ENCODE measurements around the gene MBOAT2.

MBOAT2 gene

DNA sequence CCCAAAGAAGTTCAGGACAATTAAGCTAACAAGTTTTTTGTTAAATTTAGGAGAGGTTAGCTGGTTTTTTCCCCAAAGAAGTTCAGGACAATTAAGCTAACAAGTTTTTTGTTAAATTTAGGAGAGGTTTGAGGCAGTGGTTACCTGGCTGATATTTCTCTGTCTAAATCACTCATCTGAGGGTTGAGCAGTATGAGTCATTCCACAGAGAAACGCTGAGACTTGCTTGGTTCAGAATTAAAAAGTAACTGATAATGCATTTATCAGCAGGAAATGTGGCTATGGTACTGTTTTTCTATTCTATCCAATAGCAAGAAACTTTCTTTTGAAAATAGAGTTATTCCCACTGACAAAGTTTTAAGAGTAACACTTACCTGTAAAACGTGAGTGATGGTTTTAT, 143.2 kb downstream of the MBOAT2 start:
- H3K9ac ChIP-seq (ENCODE audit: low read depth, low read length): no peak overlapping the region
- H3K36me3 ChIP-seq (ENCODE audit: control insufficient read depth, insufficient read depth, low read length): no peaks in the 10 kb centered on the region
- H3K4me3 ChIP-seq (ENCODE audit: low read depth, low read length): no peak overlapping the region
- peaks cover under 1% of the 10 kb centered on the region for H3K4me1 ChIP-seq (ENCODE audit: control insufficient read depth, insufficient read depth, low read length)
- no peaks in the 10 kb centered on the region for H3K27me3 ChIP-seq (ENCODE audit: control insufficient read depth, insufficient read depth, low read length)
- no peaks in the 10 kb centered on the region for H3K9me3 ChIP-seq (ENCODE audit: control insufficient read depth, insufficient read depth, low read length)

DNA sequence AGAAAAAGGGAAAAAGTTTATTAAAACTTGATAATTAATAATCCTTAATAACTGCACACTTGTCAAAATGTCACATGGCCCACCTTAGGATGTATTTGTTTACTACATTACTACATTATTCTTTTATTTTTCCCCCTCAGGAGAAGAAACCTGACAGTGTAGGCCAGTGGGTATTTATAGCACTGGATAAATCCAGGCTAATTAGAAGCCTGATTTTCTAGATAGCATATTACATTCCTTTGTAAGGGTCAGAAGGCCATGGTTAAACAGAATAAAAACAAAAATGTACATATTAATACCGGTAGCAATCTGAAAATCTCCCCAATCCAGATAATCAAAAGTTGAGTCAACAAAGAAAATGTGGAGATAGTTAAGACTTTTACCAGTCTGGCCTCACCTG, 144.6 kb downstream of the MBOAT2 start:
- Histone ChIP-seq H3K9ac (ENCODE audit: low read depth, low read length) (no peak overlapping the region), H3K36me3 (ENCODE audit: control insufficient read depth, insufficient read depth, low read length) (no peaks in the 10 kb centered on the region), H3K27me3 (ENCODE audit: control insufficient read depth, insufficient read depth, low read length) (no peaks in the 10 kb centered on the region), H3K4me1 (ENCODE audit: control insufficient read depth, insufficient read depth, low read length) (peaks cover 4% of the 10 kb centered on the region), H3K4me3 (ENCODE audit: low read depth, low read length) (no peak overlapping the region), H3K9me3 (ENCODE audit: control insufficient read depth, insufficient read depth, low read length) (no peaks in the 10 kb centered on the region)

DNA sequence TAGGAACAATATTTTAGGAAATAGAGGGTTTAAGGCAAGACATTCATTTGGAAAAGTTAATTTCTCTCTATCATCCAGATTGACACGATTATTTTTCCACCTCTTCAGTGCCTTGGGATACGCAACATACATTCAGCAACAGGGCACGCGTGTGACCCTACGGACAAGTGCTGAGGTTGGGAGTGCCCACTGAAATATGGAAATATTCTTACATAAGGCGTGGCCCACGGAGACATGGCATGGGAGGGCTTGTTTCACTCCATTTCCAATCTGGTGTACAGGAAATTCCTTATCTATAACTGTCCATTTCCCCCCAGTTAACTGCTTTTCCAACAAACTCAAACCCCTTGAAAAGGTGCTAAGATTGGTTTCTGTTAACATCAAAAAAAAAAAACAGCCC, 145.2 kb downstream of the MBOAT2 start:
- Histone ChIP-seq H3K4me1 (ENCODE audit: control insufficient read depth, insufficient read depth, low read length) (peaks cover 4% of the 10 kb centered on the region), H3K9ac (ENCODE audit: low read depth, low read length) (no peak overlapping the region), H3K27me3 (ENCODE audit: control insufficient read depth, insufficient read depth, low read length) (no peaks in the 10 kb centered on the region), H3K9me3 (ENCODE audit: control insufficient read depth, insufficient read depth, low read length) (no peaks in the 10 kb centered on the region), H3K36me3 (ENCODE audit: control insufficient read depth, insufficient read depth, low read length) (no peaks in the 10 kb centered on the region), H3K4me3 (ENCODE audit: low read depth, low read length) (no peak overlapping the region)

DNA sequence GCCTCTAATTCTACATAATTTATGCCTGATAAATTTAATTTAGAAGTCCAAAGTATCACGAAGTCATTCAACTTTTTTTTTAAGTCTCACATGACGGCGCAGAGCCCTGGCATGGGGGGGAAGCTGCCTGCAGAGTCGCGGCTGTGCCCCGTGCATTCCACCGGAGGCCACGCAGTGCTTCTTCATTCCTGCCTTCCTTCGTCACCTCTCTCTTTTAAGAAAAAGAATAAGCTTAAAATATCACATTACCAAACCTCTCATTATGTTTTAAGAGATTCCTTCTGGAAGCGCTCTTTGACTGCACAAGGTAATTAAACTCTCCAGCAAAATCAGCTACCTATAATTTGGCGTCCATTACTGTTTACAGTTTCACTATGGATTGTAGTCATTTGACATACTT, 145.8 kb downstream of the MBOAT2 start:
- H3K4me1 ChIP-seq (ENCODE audit: control insufficient read depth, insufficient read depth, low read length): peaks cover 4% of the 10 kb centered on the region

DNA sequence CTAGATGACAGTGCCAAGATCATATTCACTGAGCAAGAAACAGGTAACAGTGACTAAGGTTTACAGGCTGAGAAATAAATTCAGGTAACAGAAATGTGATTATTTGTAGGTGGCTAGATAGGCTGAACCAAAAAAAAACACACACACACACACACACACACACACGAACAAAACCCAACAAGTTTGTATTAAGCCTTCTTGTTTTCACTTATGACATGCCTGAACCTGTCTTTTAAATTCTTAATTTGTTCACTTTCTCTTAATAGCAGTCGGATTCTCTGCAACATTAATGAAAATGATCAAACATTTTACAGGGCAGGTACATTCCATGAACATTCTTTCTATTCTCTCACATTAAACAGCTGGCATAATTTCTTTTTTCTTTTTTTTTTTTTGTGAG, 147.3 kb downstream of the MBOAT2 start:
- Histone ChIP-seq H3K9ac (ENCODE audit: low read depth, low read length) (no peak overlapping the region), H3K9me3 (ENCODE audit: control insufficient read depth, insufficient read depth, low read length) (no peaks in the 10 kb centered on the region), H3K27me3 (ENCODE audit: control insufficient read depth, insufficient read depth, low read length) (no peaks in the 10 kb centered on the region), H3K36me3 (ENCODE audit: control insufficient read depth, insufficient read depth, low read length) (no peaks in the 10 kb centered on the region), H3K4me3 (ENCODE audit: low read depth, low read length) (no peak overlapping the region), H3K4me1 (ENCODE audit: control insufficient read depth, insufficient read depth, low read length) (peaks cover 4% of the 10 kb centered on the region)

More for the DNA sequence above, 145.8 kb downstream of the MBOAT2 start:
- Histone ChIP-seq H3K4me3 (ENCODE audit: low read depth, low read length) (no peak overlapping the region), H3K9ac (ENCODE audit: low read depth, low read length) (no peak overlapping the region), H3K36me3 (ENCODE audit: control insufficient read depth, insufficient read depth, low read length) (no peaks in the 10 kb centered on the region), H3K27me3 (ENCODE audit: control insufficient read depth, insufficient read depth, low read length) (no peaks in the 10 kb centered on the region), H3K9me3 (ENCODE audit: control insufficient read depth, insufficient read depth, low read length) (no peaks in the 10 kb centered on the region)

DNA sequence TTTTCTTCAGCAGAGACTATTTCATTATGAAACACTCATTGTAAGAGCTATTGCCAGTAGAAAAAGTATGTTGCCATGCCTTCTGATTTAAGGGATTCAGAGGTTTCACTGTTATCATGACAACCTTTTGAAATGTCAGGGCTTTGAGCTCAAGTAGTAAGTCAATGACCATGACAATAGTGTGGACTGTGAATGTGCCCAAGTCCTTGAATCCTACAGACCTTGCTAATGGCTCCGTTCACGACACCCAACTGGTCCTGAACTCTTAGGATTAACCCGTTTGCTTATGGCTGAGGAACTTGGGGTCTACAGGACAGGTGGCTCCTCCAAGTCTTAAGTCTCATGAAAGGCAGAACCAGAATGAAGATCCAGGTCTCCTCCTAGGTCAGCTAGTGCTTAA, 148.5 kb downstream of the MBOAT2 start:
- H3K9ac ChIP-seq (ENCODE audit: low read depth, low read length): no peak overlapping the region
- no peaks in the 10 kb centered on the region for H3K36me3 ChIP-seq (ENCODE audit: control insufficient read depth, insufficient read depth, low read length)
- H3K4me1 ChIP-seq (ENCODE audit: control insufficient read depth, insufficient read depth, low read length): peaks cover 4% of the 10 kb centered on the region
- no peaks in the 10 kb centered on the region for H3K9me3 ChIP-seq (ENCODE audit: control insufficient read depth, insufficient read depth, low read length)
- H3K27me3 ChIP-seq (ENCODE audit: control insufficient read depth, insufficient read depth, low read length): no peaks in the 10 kb centered on the region
- no peak overlapping the region for H3K4me3 ChIP-seq (ENCODE audit: low read depth, low read length)

DNA sequence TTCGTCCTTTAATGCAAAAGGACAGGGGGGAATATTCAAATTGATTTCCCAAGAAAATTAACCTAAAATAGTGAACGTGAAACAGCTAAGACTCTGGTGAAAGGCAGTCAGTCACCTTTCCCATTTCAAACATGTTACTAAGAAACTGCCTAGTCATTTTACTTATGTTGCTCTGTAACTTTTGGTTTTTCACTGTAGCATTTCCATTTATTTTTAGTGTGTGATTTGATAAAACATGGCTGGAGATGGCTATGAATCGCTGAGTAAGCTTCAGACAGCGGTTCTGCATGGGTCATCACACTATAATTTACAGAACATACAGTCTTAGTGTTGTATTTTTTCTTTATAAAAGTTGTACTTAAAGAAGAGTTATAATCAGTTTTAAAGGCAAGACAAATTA, 150.1 kb downstream of the MBOAT2 start:
- no peak overlapping the region for H3K4me3 ChIP-seq (ENCODE audit: low read depth, low read length)
- H3K9me3 ChIP-seq (ENCODE audit: control insufficient read depth, insufficient read depth, low read length): no peaks in the 10 kb centered on the region
- H3K4me1 ChIP-seq (ENCODE audit: control insufficient read depth, insufficient read depth, low read length): peaks cover 4% of the 10 kb centered on the region

DNA sequence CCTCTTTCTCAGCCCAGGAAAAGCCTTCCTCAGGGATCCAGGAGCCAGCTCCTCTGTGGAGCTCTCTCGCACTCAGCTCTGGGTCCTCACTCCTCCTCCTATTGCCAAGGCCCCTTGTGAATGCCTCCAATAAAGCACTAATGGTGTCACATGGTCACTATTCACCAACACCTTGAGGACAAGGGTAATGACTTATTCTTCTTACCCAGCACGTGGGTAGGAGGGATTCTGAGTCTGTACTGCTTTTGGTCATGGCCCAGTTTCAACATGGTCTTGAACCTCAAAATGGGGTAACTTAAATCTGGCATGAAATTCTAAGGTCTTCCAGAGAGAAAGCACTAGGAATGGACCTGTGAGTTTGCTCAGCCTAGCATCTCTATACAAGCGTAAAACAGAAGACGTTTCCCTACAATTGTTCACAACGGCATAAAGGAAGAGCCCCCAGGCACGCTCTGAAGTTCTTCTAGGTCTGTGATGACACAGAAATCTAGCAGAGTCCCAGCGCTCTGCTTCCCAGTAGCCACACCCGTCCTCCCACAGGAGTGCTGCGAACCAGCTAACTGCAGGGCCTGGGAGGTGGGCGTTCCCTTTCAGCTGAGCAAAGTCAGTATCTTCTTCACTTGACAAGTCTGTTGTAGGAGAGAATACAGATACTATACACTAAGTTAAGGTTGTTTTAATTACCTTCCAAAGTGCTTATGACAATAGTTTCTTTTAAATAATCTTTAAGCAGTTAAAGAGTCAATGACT, 151.5 kb downstream of the MBOAT2 start:
- Histone ChIP-seq H3K4me1 (ENCODE audit: control insufficient read depth, insufficient read depth, low read length) (peaks cover 4% of the 10 kb centered on the region), H3K36me3 (ENCODE audit: control insufficient read depth, insufficient read depth, low read length) (no peaks in the 10 kb centered on the region), H3K4me3 (ENCODE audit: low read depth, low read length) (no peak overlapping the region), H3K9ac (ENCODE audit: low read depth, low read length) (no peak overlapping the region), H3K9me3 (ENCODE audit: control insufficient read depth, insufficient read depth, low read length) (no peaks in the 10 kb centered on the region), H3K27me3 (ENCODE audit: control insufficient read depth, insufficient read depth, low read length) (no peaks in the 10 kb centered on the region)

More for the DNA sequence above, 150.1 kb downstream of the MBOAT2 start:
- Histone ChIP-seq H3K9ac (ENCODE audit: low read depth, low read length) (no peak overlapping the region), H3K36me3 (ENCODE audit: control insufficient read depth, insufficient read depth, low read length) (no peaks in the 10 kb centered on the region), H3K27me3 (ENCODE audit: control insufficient read depth, insufficient read depth, low read length) (no peaks in the 10 kb centered on the region)

DNA sequence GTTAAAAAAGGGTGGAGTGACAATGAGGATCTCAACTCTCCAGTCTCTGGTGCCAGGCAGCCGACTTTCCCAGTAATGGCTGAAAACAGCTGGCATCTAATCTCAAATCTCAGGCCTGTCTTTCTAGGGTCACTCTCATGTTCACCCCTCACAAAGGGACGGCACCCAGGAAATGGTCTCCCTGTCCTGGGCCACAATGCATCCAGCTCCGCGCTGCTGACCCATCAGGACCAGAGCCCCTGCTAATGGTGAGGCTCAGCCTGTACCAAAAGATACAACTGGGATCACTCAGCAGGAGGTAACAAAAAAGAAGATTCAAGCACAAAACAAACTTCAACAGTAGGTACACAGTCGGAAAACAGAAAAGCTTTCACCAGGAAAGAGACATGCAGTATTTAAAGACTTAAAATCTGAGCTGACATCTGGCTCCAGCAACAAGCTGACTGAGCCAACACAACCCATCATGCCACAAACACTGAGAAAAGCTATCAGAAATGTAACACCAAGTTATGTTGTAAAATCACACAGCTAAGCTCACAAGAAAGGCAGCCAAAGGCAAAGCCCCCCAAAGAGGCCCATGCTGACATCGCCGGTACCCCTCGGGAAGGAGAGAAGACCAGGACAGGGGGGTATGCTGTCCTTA, 152.5 kb downstream of the MBOAT2 start:
- no peak overlapping the region for H3K9ac ChIP-seq (ENCODE audit: low read depth, low read length)
- peaks cover 4% of the 10 kb centered on the region for H3K4me1 ChIP-seq (ENCODE audit: control insufficient read depth, insufficient read depth, low read length)
- no peak overlapping the region for H3K4me3 ChIP-seq (ENCODE audit: low read depth, low read length)
- no peaks in the 10 kb centered on the region for H3K27me3 ChIP-seq (ENCODE audit: control insufficient read depth, insufficient read depth, low read length)
- no peaks in the 10 kb centered on the region for H3K9me3 ChIP-seq (ENCODE audit: control insufficient read depth, insufficient read depth, low read length)
- H3K36me3 ChIP-seq (ENCODE audit: control insufficient read depth, insufficient read depth, low read length): no peaks in the 10 kb centered on the region

DNA sequence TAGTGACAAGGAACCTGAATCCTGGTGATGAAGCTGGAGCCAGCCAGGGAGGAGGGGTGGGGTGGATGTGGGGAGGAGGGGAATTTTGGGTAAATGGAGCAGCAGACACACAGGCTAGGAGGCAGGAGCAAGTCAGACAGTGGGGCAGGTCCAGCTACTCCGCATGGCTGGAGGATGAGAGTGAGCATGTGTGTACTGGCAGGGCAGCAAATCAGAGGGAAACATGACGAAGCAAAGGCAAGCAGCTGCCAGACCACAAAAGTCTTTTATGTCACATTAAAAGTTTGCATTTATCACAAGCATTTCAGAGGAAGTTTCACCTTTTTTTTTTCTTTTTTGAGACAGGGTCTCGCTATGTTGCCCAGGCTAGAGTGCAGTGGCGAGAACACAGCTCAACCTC, 154.2 kb downstream of the MBOAT2 start:
- H3K4me3 ChIP-seq (ENCODE audit: low read depth, low read length): no peak overlapping the region
- H3K36me3 ChIP-seq (ENCODE audit: control insufficient read depth, insufficient read depth, low read length): no peaks in the 10 kb centered on the region
- no peaks in the 10 kb centered on the region for H3K9me3 ChIP-seq (ENCODE audit: control insufficient read depth, insufficient read depth, low read length)
- no peak overlapping the region for H3K9ac ChIP-seq (ENCODE audit: low read depth, low read length)
- H3K27me3 ChIP-seq (ENCODE audit: control insufficient read depth, insufficient read depth, low read length): no peaks in the 10 kb centered on the region
- no peaks in the 10 kb centered on the region for H3K4me1 ChIP-seq (ENCODE audit: control insufficient read depth, insufficient read depth, low read length)

DNA sequence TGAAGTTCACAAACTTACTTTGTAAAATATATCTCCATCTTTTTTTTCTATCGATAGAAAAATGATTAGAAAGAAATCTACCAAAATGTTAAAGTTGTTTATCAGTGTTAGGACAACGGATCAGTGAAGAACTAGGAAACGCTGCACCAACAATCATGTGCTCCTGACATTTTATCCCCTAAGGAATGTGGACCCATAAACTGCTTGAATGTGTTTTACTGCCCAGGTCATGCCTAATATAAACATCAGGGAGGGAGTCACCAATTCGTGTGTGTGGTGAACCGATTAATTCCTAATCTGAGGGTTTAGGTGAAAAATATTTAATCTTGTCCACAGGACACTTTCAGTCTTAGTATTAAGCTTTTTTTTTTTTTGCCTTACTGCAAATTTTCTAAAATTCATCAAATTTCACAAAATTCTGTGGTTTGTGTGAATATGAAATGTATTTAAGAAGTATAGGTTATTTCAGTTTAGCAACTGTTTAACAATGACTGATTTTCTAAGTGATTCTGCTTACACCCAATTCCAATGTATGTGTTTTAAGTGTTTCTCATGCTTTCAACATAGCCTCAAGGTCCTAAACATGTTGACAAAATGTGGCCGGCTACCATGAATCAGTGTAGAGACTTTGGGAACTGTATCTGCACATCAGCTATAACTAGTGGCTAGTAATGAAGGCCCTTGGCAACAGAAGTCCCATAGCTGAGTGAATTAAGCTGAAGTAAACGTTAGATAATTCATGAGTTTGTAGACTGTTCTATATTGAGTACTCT, 155.0 kb downstream of the MBOAT2 start:
- no peaks in the 10 kb centered on the region for H3K27me3 ChIP-seq (ENCODE audit: control insufficient read depth, insufficient read depth, low read length)
- H3K4me3 ChIP-seq (ENCODE audit: low read depth, low read length): no peak overlapping the region
- H3K36me3 ChIP-seq (ENCODE audit: control insufficient read depth, insufficient read depth, low read length): no peaks in the 10 kb centered on the region
- no peaks in the 10 kb centered on the region for H3K9me3 ChIP-seq (ENCODE audit: control insufficient read depth, insufficient read depth, low read length)
- H3K4me1 ChIP-seq (ENCODE audit: control insufficient read depth, insufficient read depth, low read length): no peaks in the 10 kb centered on the region
- H3K9ac ChIP-seq (ENCODE audit: low read depth, low read length): no peak overlapping the region

DNA sequence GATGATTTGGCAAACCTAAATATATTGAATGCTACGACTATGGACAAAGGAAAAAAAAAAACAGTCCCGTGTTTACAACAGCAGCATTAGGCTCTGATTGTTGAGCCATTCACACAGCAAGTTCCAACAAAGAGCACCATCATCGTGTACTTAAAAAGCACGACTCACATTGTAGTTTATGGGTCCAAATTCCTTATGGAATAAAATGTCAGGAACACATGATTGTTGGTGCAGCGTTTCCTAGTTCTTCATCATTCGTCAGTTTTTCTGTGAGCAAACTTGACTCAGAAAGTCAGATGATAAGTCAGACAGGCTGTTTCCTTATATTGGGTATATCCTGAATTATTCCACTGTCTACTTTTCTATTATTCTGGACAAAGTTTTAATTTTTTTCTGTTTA, 156.1 kb downstream of the MBOAT2 start:
- Histone ChIP-seq H3K4me1 (ENCODE audit: control insufficient read depth, insufficient read depth, low read length) (no peaks in the 10 kb centered on the region), H3K36me3 (ENCODE audit: control insufficient read depth, insufficient read depth, low read length) (no peaks in the 10 kb centered on the region), H3K27me3 (ENCODE audit: control insufficient read depth, insufficient read depth, low read length) (no peaks in the 10 kb centered on the region), H3K9ac (ENCODE audit: low read depth, low read length) (no peak overlapping the region), H3K9me3 (ENCODE audit: control insufficient read depth, insufficient read depth, low read length) (no peaks in the 10 kb centered on the region), H3K4me3 (ENCODE audit: low read depth, low read length) (no peak overlapping the region)

All from iPS-15b (cell line).